ENCODE results near the gene P3H1.
"Not testable (repeated sequence)": the region's sequence is repeated elsewhere in the genome, so short reads cannot be mapped to it uniquely, and the experiment has no call there.

Gene P3H1

DNA sequence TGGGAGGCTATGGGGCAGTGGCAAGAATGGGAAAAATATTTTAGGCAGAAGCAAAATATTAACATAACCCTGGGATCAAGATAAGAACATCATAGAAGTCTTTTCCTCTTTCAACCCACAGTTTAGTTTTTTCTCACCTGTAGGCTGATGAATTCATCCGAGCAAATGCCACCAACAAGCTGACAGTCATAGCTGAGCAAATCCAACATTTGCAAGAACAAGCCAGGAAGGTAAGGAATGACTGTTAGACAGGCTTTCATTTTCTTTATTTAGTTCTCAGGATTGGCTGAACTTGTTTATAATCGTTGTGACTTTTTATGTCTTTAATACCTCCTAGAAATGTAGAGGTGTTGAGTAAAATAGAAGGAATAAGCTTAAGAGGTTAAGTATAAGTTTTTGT lies 6.6 kb upstream of the P3H1 start:
- no peak for DNase-seq (ENCODE audit: low read depth)

GRCh38 chr1:42769811-42770210 lies 3.0 kb upstream of the P3H1 start:
- DNase-seq (ENCODE audit: low read depth), result no peak

DNA sequence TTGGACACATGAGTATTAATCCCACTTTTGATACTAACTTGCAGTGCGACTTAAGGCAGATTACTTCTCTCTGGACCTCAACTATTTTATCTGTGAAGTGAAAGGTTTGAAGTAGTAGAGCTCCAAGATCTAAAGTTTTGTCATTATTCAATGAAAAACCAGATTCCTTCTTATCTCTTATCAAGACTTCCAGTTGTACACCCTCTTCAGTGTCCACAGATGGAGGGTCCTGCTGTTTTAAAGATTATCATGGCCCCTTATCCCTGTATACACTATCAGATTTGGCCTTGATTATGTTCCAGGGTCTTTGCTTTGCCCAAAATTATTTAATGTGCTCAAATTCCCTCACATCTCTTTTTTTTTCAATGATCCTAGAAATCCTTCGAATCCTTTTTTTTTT lies 1.3 kb upstream of the P3H1 start:
- DNase-seq (ENCODE audit: low read depth), result no peak

DNA sequence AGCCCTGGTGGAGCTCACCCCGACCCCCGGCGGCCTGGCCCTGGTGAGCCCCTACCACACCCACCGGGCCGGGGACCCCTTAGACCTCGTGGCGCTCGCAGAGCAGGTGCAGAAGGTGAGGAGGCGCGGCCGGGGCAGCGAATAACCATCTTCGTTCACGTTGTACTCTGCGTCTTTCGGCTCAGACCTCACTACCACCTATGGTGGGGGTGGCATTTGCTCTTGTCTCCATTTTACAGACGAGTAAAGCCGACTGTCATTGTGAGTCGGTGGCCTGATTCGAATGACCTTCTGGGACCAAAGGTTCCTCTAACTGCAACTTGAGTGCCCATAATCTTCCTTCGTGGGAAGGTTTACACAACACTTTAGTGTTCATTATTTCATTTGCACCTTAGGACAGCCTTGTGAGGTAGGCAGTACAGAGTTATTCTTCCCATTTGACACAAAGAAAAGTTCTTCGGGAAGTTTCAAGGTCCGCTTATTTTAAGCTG lies 727 bp upstream of the P3H1 start:
- no peak for DNase-seq (ENCODE audit: low read depth)

DNA sequence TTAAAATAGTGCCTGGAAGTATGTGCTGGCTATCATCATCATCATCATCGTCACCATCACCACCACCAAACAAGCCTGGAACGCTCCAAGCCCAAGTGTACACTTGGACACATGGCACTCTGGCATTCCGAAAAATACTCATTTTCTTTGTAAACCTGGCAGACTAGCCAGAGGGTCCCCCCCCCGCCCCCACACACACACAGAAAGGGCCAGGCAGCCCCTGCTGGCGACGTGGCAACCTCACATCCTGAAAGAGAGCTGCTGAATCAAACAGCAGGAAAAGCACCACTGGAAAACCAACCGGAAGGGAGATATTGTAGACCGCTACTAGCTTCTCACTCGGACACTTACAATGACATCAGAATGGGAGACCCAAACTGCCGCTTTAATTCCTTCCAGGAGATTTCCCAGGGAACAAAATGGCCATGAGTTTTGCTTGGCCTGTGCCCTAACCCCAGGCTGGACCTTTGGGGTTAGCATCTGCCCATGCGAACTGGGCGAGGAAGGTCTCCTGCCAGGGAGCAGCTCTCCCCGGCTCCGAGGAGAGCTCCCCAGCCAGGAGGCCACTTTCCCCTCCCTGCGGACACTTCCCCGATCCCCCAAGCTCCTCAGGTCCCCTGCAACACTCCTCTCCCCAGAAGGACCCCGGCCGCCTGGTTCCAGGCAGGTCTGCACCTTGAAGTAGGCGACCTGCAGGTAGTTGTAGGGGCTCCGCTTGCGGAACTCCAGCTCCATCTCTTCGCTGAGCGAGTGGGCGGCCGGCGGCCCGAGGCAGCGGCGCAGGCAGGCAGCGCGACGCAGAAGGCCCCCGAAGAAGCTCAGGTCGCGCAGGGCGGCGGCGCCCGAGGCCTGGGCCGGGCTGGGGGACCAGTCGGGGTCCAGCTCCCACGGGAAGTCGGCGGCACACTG lies 742 bp downstream of the P3H1 start:
- DNase-seq (ENCODE audit: low read depth), result peak; percentile 91

GRCh38 chr1:42765269-42765668 lies 1.6 kb downstream of the P3H1 start:
- peak; percentile 20 for DNase-seq (ENCODE audit: low read depth)

- no peak for DNase-seq (ENCODE audit: low read depth)
These were observed 4.6 kb downstream of the P3H1 start for GRCh38 chr1:42762269-42762668.

DNA sequence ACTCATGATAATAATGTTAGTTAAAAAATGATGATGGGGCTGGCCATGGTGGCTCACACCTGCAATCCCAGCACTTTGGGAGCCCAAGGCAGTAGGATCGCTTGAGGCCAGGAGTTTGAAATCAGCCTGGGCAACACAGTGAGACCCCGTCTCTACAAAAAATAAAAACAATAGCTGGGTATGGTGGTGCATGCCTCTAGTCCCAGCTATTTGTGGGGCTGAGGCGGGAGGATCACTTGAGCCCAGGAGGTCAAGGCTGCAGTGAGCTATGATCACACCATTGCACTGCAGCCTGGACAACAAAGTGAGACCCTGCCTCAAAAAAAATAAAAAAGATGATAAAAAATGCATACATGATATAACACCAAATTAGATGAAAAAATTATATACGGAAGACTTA lies 5.3 kb downstream of the P3H1 start:
- DNase-seq (ENCODE audit: low read depth), result no peak

DNA sequence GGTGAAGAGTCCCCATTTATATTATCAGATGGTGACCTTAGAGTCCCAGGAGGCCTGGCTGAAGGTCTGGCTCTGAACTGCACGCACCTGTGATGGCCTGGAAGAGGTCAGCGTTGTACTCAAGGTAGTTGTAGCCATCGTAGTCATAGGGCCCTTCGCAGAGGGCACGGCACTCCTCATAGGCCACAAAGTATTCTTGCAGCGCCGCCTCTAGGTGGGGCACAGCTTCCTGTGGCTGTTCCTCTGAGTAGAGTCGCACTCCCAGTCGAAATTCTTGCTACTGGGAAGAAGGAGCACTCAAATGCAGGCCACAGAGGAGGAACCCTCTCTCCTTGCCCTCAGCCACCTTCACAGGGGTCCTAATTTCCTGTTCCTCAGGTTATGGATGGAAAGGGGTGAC lies 7.7 kb downstream of the P3H1 start:
- DNase-seq (ENCODE audit: low read depth), result no peak

DNA sequence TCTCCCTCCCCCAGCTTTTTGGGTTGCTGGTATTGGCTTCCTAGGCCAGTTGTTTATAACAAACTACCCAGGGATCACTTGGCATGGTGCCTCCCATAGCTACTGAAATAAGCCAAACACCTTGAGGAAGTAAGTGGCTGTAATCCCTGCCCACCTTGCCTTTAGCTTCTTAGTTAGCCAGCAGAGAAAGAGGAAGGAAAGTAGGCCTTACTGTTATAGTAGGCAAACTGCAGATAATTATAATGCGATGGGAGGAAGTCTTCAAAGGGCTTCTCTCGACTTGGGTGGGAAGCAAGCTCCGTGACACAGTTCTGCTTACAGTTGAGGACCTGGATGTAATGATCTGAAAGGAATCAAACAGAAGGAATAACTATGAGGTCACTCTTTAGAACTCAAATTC lies 8.2 kb downstream of the P3H1 start:
- DNase-seq (ENCODE audit: low read depth), result no peak

- DNase-seq (ENCODE audit: low read depth), result no peak
These were observed 8.9 kb downstream of the P3H1 start for GRCh38 chr1:42757892-42758275.

GRCh38 chr1:42756956-42757891 lies 9.6 kb downstream of the P3H1 start:
- DNase-seq (ENCODE audit: low read depth), result peak; percentile 80

DNA sequence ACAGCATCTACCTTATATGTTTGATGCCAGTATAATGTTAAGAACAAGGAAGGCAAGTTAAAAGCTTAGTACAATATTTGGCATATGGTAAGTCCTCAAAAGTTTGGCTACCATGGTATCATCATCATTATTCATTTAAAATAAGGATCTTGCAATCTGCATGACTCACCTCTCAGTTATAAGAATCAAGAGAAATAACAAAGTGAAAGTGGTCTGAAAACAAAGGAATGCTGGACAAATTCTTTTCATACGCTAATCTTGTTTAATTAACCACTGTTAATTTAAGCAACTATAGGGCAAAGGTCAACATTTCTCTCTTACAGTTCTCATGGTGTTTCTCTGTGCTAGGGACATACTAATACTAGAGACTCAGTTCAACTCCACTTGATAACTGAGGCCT lies 13.8 kb downstream of the P3H1 start:
- DNase-seq (ENCODE audit: low read depth), result peak; percentile 62

- no peak for DNase-seq (ENCODE audit: low read depth)
These were observed 14.5 kb downstream of the P3H1 start for GRCh38 chr1:42752284-42752683.

GRCh38 chr1:42751511-42752070 lies 15.2 kb downstream of the P3H1 start:
- DNase-seq (ENCODE audit: low read depth), result not testable (repeated sequence)

- no peak for DNase-seq (ENCODE audit: low read depth)
These were observed 16.8 kb downstream of the P3H1 start for GRCh38 chr1:42750041-42750440.

GRCh38 chr1:42748461-42749410 lies 18.1 kb downstream of the P3H1 start:
- DNase-seq (ENCODE audit: low read depth), result no peak

GRCh38 chr1:42748021-42748420 lies 18.8 kb downstream of the P3H1 start:
- no peak for DNase-seq (ENCODE audit: low read depth)

GRCh38 chr1:42747125-42747524 lies 19.7 kb downstream of the P3H1 start:
- peak; percentile 19 for DNase-seq (ENCODE audit: low read depth)

DNA sequence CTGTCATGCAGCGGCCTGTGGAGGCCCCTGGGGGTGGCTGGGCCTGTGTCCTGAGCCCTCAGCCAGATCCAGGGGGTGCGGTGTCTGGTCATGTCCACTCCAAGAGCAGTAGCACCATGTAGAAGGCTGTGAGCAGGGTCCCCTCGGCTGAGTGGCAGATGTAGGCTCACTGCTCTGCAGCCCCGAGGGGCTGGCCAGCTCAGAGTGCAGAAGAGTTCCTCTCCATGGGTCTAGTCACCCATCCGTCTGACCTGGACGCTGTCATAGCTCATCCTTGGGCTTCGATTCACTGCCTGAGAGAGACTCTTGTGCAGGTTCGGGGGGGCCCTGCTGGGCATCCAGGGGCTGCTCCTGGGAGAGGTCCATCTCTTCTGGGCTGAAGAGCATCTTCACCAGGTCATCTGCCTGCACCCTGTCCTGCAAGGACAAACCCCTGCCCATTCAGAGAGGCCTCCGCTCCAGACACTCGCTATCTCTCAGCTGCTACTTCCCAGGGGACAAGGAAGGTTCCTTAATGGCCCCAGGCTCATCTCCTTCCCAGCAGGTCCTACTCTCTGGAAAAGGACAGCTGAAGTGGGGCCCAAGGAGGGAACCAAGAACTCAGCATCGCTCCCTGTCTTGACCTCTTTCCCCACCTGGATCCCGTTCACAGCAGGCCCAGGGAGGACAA lies 20.3 kb downstream of the P3H1 start:
- no peak for DNase-seq (ENCODE audit: low read depth)

GRCh38 chr1:42745851-42746250 lies 21.0 kb downstream of the P3H1 start:
- no peak for DNase-seq (ENCODE audit: low read depth)
